NCI-H2171 (cell line): Measurements from ENCODE around the gene CD40LG.

Experiments
- DNase-seq: peaks from one replicate; lab custom pipeline; 2025; lab: John Stamatoyannopoulos, UW

Gene CD40LG

DNA sequence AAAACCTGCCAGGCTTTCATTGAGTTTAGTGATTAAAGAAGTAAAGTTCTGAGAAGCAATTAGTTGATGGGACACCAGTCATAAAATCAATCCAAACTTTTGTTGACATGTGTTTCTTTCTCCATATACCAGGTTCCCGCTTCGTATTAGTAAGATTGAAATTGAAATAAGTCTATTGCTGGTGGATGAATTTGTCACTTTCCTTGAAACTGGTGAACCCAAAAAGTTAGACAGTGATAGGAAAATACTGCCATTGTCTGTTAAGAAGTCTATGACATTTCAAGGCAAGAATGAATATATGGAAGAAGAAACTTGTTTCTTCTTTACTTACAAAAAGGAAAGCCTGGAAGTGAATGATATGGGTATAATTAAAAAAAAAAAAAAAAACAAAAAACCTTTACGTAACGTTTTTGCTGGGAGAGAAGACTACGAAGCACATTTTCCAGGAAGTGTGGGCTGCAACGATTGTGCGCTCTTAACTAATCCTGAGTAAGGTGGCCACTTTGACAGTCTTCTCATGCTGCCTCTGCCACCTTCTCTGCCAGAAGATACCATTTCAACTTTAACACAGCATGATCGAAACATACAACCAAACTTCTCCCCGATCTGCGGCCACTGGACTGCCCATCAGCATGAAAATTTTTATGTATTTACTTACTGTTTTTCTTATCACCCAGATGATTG is at the start of gene CD40LG:
Gene CD40LG, plus strand, starts transcription at position 482 of the 684 bp plus-strand sequence. Its CDS starts 91 bp downstream, at position 573.
- DNase-seq = no peak

GRCh38 chrX:136598631-136599030 is 49.3 kb upstream of the CD40LG start:
- DNase-seq = no peak

GRCh38 chrX:136600059-136600458 is 47.9 kb upstream of the CD40LG start:
- DNase-seq = no peak

DNA sequence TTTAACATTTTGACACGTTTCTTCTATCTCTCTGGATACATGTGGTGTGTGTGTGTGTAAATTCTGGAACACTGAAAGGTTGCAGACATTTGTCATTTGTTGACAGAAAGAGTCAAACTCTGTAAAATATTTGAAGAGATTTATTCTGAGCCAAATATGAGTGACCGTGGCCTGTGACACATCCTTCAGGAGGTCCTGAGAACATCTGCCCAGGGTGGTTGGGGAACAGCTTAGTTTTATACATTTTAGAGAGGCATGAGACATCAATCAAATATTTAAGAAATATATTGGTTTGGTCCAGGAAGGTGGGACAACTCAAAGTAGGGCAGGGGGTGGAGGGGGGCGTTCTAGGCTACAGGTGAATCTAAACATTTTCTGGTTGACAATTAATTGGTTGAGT is 40.7 kb upstream of the CD40LG start:
- DNase-seq = no peak

DNA sequence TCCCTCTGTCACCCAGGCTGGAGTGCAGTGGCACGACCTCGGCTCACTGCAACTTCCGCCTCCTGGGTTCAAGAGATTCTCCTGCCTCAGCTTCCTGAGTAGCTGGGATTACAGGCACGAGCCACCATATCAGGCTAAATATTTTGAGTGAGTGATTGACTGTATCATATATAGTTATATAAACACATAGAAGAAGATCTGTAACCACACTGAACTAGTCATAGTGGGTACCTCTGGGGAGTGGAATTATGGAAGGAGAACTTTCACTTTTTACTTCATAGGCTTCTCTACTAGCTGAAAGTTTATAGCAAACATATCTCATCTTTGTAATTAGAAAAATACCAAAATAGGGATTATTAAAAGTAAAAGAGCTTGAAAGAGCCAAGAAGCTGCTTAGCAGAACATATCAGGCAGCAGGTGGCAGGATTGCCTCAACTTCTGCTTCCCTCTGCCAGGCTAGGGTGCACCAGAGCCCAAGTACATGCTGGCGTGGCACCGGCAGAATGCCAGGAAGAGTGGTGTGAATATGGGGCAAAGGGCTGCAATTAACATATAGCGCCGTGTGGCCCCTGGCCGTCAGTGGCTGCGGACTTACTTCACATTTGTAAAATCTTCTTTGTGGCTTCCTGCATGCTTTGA is 39.5 kb upstream of the CD40LG start:
- no peak for DNase-seq

DNA sequence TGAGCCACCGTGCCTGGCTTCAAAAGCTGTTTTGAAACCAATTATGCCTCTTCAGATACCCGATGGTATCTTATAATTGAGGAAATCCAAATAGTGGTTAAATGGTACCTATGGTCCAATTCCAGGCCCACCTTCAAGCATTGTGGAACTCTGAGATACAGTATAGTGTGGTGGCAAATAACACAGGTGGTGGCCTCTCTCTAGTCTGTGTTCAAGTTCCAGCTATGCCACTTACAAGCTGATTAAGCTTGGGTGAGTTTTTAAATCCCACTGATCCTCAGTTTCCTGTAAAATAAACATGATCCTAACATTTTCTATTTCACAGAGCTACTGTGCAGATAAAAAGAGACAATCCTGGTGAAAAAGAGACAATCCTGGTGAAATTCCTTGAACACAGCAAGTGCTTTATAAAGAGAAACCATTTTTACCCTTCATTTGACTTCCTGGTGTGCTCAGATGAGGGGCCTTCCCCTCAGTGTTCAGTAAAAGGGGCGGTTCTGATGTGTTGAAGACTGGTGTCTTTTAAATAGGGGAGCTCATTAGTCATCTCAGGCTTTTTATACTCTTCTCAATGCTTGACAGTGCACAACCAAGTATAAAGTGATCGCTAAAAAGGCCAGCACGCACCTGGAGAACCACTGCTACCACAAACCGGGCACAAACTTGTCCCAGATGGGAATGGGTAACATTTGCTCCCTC is 30.8 kb upstream of the CD40LG start:
- no peak for DNase-seq

DNA sequence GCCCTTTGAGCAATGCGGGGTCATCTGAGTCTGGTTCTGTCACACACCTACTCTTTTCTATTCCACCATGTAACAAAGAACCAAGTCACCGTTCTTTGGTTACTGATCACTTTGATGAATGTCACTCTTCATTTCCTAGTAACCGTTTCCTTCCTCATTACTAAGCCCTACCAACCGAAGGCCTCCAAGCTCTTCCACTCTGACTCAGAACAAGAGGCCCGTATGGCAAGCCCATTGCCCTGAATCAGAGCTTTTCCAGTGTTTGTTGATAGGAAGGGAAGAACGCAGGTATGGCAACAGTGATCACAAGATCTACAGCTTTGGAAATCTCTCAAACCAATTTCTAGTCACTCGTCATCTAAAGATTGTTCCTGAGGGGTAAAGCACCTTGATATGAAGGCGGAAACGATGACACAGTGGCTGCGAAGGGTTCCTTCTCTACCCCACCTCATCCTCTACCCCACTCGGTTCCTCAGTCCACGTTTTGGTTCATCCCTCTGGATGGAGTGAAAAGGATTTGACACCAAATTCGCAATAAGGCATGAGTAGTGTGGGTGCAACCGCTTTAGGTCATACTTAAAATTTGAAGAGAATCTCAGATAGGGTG is 28.0 kb upstream of the CD40LG start:
- DNase-seq = no peak

DNA sequence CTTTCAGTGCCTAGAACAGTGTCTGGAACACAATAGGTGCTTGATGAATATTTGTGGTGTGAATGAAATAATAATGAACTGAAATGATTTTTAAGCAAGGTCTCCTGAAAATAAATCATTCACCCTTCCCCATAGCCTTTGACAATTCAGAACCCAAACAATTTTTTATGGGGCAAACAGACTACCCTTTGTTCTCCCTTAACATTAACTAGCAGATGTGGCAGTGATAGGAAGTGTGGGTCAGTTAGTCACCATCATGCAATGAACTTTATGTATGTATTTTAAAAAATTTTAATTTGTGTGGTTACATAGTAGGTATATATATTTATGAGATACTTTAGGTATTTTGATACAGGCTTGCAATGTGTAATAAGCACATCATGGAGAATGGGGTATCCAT is 27.2 kb upstream of the CD40LG start:
- DNase-seq = no peak

DNA sequence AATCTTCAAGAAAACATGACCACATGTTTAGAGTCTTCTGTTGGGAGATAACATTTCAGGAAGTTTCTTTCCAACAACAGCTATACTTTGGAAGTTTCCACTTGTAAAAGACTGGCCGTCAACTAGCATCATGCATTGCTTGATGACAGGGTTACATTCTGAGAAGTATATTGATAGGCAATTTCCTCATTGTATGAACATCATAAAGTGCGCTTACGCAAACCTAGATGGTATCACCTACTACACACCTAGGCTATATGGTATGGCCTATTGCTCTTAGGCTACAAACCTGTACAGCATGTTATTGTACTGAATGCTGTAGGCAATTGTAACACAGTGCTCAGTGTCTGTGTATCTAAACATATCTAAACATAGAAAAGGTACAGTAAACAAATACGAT is 25.4 kb upstream of the CD40LG start:
- no peak for DNase-seq

DNA sequence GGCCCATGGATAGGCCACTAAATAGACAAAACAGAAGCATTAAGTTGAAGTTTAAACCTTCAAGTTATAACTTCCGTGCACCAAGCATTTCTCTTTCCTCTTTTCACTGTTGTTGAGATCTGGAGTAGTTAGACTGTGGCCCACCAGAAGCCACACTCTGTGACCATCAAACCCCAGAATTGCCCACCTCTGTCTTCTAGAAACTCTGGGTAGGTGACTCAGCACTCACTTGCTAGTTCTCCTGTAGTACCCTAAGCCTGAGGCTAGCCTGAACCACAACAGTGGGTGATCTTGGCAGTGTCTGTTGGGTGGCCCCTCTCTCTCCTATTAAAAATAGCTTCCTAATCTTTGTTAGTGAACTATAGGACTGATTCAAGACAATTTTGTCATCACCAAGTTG is 24.6 kb upstream of the CD40LG start:
- no peak for DNase-seq

GRCh38 chrX:136625246-136625645 is 22.7 kb upstream of the CD40LG start:
- DNase-seq = no peak

- DNase-seq = no peak
Observed at GRCh38 chrX:136626237-136626636, 21.7 kb upstream of the CD40LG start.

- no peak for DNase-seq
Observed at GRCh38 chrX:136626891-136627290, 21.1 kb upstream of the CD40LG start.

GRCh38 chrX:136627409-136627808 is 20.5 kb upstream of the CD40LG start:
- DNase-seq = no peak

- DNase-seq = no peak
Observed at GRCh38 chrX:136629084-136629750, 18.7 kb upstream of the CD40LG start.

GRCh38 chrX:136630881-136631280 is 17.1 kb upstream of the CD40LG start:
- no peak for DNase-seq

- no peak for DNase-seq
Observed at GRCh38 chrX:136635235-136635634, 12.7 kb upstream of the CD40LG start.

DNA sequence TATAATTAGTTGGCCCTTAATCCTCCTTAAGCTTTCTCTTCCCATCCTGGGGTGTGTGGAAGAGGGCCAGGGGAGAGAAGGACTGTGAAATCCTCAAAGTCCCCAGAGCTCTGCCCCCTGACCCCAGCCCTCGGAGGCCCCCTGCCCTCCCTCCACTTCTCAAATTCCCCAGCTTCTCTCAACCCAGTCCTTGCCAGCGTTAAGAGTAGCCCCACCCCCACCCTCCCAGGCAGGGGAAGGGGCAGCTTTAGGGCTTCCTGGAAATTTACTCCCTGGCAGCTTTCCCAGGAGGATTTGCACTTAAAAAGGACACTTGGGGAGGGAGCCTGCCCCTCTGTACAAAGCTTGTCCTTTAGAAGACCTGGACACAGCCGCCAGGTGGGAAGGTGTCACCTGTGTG is 11.8 kb upstream of the CD40LG start:
- DNase-seq = no peak

DNA sequence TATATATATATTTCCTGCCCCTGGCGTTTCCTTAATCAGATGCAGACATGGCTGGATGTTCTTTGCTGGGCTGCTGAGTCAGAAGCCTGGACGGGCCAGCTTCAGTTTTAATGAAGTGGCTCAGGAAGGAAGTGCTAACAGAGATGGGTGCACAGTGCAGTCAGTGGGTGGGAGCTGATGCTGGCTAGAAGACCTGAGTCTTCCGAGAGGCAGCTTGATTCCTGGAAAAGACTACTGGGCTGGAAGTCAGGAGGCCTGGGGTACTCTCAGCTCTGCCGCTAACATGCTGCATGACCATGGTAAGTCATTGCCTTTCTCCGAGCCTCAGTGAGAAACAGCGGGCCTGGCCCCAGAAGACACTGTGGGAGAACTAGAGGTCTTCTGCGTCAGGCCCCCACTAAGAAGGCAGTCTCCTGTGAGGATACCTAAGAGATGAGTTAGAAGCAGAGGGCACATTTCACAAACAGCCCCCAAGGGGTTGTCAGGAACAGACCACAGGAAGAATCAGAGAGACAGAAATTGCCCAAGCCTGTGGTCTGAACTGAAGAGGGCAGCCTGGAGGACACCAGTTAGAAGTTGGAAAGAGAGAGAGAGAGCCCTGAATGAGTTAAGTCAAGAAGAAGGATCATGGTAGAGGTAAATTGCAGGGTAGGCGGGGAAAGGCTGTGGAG is 8.3 kb upstream of the CD40LG start:
- DNase-seq = no peak

DNA sequence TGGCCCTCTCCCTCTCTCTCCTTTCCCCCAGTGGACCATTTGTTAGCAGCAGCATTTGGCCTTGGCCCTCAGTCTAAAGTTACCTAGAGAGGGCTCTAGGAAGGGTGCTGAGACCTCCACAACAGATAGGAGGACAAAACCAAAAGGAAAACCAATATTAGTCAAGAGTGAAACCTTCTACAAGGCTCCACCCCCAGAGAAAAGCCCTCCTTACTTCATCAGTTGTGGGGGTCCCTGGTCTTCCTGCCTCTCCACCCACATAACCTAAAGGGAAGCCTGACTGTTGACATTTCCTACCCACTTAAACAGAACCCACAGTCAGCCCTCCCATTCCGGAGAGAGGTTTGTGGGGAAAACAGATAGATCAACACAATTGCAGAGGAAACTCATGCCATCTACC is 4.7 kb upstream of the CD40LG start:
- DNase-seq = no peak

- DNase-seq = no peak
Observed at GRCh38 chrX:136646602-136647239, 1.2 kb upstream of the CD40LG start.
